Mononuclear cell (primary cell): ENCODE results near the gene CAPN8. TPM values are rescaled to one million over a fixed set of nuclear protein-coding genes. Genes with fewer than 3 reads are reported as not detected.
"Not testable (repeated sequence)": the region's sequence is repeated elsewhere in the genome, so short reads cannot be mapped to it uniquely, and the experiment has no call there.

Source experiments
- H3K27me3 ChIP-seq: 2 replicates; pipeline ENCODE4 v1.6.0; 2011; ENCODE audit warnings: low read length, control low read depth; ENCODE audit not compliant: insufficient read depth
- H3K4me1 ChIP-seq: 2 replicates; pipeline ENCODE4 v1.5.1; 2011; ENCODE audit warnings: mild to moderate bottlenecking, low read length, control low read depth; ENCODE audit not compliant: insufficient read depth
- H3K4me3 ChIP-seq: 2 replicates; pipeline ENCODE4 v1.5.1; 2011; ENCODE audit warnings: mild to moderate bottlenecking, low read length, moderate library complexity
- H3K9me3 ChIP-seq: 2 replicates; pipeline ENCODE4 v1.5.1; 2011; ENCODE audit warnings: low read depth, mild to moderate bottlenecking, control low read depth, low read length
- total RNA-seq: library from RNA; depleted of rRNA; stranded (reverse); fragments of >200 nt; gene quantifications from one replicate; pipeline ENCODE4 v1.2.3, GENCODE V29; 2012

CAPN8 gene
- total RNA-seq, 1 donor = not detected

DNA sequence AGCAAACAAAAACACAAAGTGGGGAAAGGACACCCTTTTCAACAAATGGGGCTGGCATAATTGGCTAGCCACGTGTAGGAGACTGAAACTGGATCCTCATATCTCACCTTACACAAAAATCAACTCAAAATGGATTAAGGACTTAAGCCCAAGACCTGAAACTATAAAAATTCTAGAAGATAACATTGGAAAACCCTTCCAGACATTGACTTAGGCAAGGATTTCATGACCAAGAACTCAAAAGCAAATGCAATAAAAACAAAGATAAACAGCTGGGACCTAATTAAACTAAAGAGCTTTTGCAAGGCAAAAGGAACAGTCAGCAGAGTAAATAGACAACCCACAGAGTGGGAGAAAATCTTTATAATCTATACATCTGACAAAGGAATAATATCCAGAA lies 146.9 kb downstream of the CAPN8 start:
- not testable (repeated sequence) for H3K27me3 ChIP-seq, H3K9me3 ChIP-seq, H3K4me1 ChIP-seq, H3K4me3 ChIP-seq

GRCh38 chr1:223515926-223516325 lies 149.6 kb downstream of the CAPN8 start:
- Histone ChIP-seq H3K4me1 (no peaks in the 10 kb centered on the region), H3K27me3 (no peaks in the 10 kb centered on the region), H3K4me3 (no peak overlapping the region), H3K9me3 (no peaks in the 10 kb centered on the region)

GRCh38 chr1:223515421-223515820 lies 150.1 kb downstream of the CAPN8 start:
- Histone ChIP-seq H3K27me3 (no peaks in the 10 kb centered on the region), H3K4me3 (no peak overlapping the region), H3K4me1 (no peaks in the 10 kb centered on the region), H3K9me3 (no peaks in the 10 kb centered on the region)

GRCh38 chr1:223514644-223515043 lies 150.9 kb downstream of the CAPN8 start:
- H3K4me3 ChIP-seq = no peak overlapping the region
- no peaks in the 10 kb centered on the region for H3K9me3 ChIP-seq
- H3K27me3 ChIP-seq = no peaks in the 10 kb centered on the region
- H3K4me1 ChIP-seq = no peaks in the 10 kb centered on the region

DNA sequence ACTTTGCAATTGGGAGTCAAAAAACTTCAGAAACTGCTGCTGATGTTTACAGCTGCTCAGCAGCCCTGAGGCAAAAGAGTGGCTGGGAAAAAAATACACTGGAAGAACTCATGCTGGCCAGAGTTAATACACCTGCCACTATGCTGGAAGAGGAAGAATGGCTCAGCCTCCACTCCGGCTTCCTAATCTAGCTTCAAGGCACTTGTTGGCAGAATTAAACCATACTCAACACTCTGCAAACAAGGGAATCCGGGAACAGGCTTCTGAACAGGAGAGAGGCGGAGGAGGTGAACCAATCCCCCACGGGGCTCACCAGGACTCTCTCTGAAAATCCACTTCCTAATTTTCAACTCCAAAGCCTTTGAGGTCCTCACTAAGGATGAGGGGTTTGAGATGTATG lies 152.2 kb downstream of the CAPN8 start:
- no peak overlapping the region for H3K4me3 ChIP-seq
- H3K27me3 ChIP-seq = no peaks in the 10 kb centered on the region
- no peaks in the 10 kb centered on the region for H3K4me1 ChIP-seq
- H3K9me3 ChIP-seq = no peaks in the 10 kb centered on the region

DNA sequence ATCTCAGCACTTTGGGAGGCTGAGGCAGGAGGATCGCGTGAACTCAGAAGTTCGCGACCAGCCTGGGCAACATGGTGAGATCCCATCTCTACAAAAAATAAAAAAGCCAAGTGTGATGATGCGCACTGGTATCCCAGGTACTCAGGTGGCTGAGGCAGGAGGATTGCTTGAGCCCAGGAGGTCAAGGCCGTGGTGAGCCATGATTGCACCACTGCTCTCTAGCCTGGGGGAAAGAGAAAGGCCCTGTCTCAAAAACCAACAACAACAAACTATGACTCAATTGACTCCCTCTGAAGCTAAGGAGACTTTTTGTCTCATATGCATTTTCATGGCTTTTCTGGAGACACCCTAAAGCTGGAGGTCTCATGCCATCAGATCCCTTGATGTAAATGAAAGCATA lies 153.4 kb downstream of the CAPN8 start:
- H3K4me3 ChIP-seq = no peak overlapping the region
- H3K4me1 ChIP-seq = no peaks in the 10 kb centered on the region
- H3K27me3 ChIP-seq = no peaks in the 10 kb centered on the region
- H3K9me3 ChIP-seq = no peaks in the 10 kb centered on the region

DNA sequence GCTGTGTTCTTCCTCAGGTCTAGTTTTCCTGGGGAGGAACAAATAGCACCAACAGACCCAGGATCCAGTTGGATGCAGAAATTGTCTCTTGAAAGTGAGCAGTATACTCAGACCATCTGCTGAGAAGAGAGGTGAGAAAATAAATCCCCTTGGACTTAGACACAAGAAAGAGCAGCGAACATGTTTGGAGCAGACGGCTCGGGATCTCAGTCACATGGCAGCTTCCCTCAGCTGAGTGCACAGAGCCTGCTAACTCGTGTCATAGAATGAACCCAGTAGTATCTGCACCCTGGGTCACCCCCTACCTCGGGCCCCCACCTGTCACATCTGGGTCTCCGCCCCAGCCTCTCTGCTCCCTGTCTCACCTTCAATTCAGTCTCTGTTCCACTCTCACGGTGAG lies 156.7 kb downstream of the CAPN8 start:
- Histone ChIP-seq H3K4me3 (no peak overlapping the region), H3K9me3 (no peaks in the 10 kb centered on the region), H3K4me1 (no peaks in the 10 kb centered on the region), H3K27me3 (no peaks in the 10 kb centered on the region)

GRCh38 chr1:223504741-223505140 lies 160.8 kb downstream of the CAPN8 start:
- Histone ChIP-seq H3K27me3 (no peaks in the 10 kb centered on the region), H3K9me3 (no peaks in the 10 kb centered on the region), H3K4me3 (no peak overlapping the region), H3K4me1 (no peaks in the 10 kb centered on the region)

DNA sequence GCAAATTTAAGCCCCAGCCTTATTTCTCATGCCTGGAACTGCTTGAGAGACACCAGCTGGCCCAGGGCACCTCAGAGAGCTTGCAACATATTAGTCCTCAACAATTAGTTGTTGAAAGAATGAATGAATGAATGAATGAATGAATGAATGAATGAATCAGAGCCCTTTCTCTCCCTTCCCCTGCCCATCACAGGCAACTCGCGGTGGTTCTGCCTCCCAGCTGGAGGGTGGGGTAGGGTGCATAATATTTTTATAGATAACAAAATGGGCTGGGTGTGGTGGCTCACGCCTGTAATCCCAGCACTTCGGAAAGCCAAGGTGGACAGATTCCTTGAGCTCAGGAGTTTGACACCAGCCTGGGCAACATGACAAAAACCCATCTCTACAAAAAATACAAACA lies 162.2 kb downstream of the CAPN8 start:
- no peaks in the 10 kb centered on the region for H3K4me1 ChIP-seq
- H3K4me3 ChIP-seq = no peak overlapping the region
- H3K27me3 ChIP-seq = no peaks in the 10 kb centered on the region
- no peaks in the 10 kb centered on the region for H3K9me3 ChIP-seq

DNA sequence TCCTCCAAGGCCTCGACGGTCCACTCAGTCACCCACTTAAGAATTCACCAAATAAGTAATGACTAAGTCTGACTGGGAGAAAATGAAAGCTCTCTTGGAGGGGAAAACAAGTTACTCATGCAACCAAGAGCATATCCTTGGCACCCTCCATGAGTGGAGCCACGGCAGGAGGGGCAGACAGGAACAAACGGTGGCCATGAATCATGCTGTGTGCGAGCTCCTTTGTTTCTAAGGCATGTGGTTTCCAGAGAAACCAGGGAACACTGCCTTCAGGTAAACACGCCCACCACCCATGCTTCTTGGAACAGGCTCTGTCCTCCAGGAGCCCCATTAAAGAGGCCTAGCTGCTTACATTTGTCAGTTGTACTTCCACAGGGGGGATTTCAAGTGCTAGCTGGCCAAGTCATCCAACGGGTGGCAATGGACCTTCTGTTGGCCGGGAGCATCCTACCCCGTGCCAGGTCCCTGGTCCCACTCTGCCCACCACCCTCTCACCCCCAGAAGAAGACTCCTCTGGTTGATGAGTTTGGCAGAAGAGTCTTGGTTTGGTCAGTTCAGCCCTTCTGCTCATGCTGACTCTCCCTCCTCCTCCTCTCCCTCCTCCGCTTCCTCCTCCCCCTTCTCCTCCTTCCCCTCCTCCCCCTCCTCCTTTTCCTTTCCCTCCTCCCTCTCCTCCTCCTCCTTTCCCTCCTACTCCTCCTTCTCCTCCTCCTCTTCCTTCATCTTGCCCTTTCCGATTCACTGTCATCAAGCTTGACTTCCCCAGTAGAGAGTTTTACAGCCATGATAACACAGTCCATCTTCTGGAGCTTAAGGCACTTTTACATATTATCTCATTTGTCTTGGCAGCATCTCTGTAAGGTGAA lies 164.7 kb downstream of the CAPN8 start:
- Histone ChIP-seq H3K4me3 (no peak overlapping the region), H3K4me1 (no peaks in the 10 kb centered on the region), H3K9me3 (no peaks in the 10 kb centered on the region), H3K27me3 (no peaks in the 10 kb centered on the region)

DNA sequence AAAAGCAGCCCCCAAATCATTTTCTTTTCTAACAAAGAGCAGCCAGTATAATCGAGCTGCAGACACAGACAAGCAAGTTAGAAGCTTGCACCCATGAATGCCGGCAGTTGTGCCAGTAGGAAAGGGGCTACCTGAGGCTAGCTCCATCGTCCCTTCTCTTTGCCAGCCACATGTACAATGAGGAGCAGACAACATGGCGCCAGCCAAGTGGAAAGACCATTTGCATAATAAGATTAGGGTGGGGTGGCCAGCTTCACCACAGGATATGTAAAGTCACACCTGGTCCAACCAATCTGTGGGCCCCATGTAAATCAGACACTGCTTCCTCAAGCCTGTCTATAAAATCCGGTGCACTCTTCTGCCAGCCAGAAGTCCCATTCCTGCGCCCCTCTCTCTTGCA lies 168.6 kb downstream of the CAPN8 start:
- Histone ChIP-seq H3K4me3 (no peak overlapping the region), H3K27me3 (no peaks in the 10 kb centered on the region), H3K9me3 (no peaks in the 10 kb centered on the region), H3K4me1 (no peaks in the 10 kb centered on the region)

DNA sequence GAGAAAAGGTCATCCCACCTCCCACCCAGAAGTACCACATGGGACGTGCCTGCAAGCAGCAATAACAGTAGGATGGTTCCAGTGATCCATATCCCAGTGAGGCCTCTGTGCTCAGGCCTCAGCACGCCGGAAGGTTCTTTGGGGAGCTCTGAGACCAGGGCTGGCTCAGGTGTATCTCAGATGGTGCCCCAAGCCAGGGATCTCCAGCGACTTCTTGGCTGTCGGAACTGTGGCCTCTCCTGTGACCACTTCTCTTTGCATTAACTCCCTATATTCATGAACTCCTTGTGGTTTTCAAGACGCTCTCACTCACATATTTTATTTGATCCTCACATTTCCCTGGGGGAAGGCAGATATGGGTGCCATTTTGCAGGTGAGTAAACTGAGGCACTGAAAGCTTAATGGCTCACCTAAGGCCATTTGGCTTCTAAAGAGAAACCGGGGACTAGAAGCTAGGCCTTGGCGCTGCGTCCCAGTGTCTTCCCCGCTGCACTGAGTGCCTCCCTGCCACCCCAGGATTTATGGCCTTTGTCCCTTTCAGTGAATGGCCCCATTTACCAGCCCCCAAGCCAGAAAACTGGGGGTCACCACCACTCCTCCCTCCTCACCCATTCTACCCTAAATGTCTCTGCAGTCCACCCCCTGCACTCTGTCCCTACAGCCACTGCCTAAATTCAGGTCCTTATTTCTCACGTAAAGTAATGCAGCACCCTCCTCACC lies 170.4 kb downstream of the CAPN8 start:
- no peaks in the 10 kb centered on the region for H3K4me1 ChIP-seq
- H3K4me3 ChIP-seq = no peak overlapping the region
- H3K27me3 ChIP-seq = no peaks in the 10 kb centered on the region
- H3K9me3 ChIP-seq = no peaks in the 10 kb centered on the region

DNA sequence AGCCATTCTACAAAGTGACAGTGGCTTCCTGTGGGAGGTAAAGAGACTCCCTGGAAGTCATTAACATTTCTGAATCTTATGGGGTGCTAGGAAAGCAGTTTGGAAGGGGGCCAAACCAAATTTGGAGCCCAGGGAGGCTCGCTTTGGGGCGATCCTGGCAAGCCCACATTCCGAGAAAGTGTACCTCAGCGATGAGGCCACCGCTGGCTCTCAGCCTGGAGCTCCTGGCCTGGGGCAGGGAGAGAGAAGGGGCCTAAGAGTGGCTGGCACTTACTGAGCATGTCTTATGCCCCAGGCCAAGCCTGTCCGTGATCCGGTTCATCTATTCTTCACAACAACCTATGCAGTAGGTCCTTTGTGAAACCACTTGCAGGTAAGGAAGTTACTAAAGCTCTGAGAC lies 173.5 kb downstream of the CAPN8 start:
- H3K9me3 ChIP-seq = no peaks in the 10 kb centered on the region
- no peak overlapping the region for H3K4me3 ChIP-seq
- H3K4me1 ChIP-seq = no peaks in the 10 kb centered on the region
- H3K27me3 ChIP-seq = no peaks in the 10 kb centered on the region
